NCI-H2081 (cell line): Measurements from ENCODE around the gene ZIC1.

Experiments
- DNase-seq, 2 experiments: peaks; one replicate each; lab custom pipeline; 2025; lab: John Stamatoyannopoulos, UW

ZIC1 gene

DNA sequence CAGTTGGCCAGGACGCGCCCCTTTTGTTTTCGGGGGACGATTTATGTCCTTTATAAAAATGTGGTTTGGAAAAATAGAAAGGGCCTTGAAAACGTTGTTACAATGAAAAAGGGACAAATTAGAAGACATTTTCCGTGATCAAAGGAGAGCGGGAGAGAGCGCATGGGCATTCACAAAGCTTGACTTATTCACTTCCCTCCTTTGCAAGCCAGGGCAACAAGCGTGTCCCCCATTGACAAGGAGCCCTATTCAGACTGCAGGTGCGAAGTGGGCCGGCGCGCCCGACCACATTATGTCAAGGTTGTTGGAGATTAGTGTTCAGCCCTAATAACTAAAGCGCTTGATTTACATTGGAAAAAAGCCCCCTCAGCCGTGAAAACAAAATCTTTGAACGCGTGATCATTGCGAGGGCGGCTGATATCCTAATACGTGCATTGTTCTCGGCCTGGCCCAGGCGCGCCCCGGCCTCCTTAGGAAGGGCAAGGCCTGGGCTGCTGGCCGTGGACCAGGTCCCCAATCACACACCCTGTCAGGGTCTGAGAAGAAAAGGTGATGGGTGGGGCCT, 28.7 kb upstream of the ZIC1 start:
- no peak for DNase-seq

DNA sequence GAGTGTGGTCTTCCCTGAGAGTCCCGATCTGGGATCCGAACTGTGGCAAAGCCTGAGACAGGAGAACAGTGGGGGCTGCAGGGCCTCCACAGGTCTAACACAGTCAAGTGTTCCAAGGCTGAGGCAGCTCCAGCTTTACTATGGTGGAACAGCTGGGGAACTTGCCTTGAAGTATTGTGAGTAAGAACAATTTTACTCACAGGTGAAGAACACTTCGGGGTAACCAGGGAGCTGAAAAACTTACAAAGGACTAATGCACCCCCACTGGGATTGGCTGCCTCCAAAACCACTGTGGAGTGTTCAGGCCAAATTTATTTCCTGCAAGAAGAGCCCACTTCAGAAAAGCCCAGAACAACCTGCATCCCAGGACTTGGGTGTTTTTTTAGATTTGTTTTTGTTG, 28.2 kb upstream of the ZIC1 start:
- no peak for DNase-seq

DNA sequence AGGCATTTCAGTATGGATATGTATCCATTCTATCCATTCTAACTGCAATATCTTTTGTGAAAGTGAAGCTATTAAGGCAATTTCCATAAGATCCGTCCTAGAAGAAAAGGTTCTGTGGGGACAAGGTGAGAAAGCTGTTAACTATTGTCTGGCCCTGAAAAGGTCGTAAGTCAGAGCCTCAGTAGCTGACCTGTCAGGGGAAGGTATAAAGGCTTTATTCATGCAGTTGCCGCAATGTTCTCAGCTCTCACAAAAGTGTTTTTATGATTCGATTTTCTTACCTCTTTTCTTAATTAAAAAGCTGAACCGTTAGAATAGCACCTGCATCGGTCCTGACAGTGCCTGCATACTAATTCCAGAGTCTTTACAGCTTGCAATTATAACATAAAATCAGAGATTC, 27.6 kb upstream of the ZIC1 start:
- DNase-seq: no peak

DNA sequence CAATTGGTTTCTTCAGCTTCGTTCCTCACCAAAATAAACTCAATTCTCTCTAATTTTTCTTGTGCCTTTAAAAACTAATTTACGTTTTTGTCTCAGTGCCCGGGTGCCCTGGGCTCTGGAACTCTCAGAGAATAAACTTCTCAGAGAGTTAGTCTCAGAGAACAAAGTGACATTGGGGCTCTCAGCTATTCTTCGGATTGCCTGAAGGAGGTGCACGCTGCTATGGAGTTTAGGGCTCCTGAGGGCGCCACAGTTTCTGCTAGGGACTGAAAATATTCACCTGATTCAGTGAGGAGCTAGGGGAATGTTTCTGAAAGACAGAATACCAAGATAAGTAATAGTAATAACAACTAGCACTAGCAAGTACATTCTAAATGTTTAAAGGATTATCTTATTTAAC, 25.5 kb upstream of the ZIC1 start:
- DNase-seq: no peak

DNA sequence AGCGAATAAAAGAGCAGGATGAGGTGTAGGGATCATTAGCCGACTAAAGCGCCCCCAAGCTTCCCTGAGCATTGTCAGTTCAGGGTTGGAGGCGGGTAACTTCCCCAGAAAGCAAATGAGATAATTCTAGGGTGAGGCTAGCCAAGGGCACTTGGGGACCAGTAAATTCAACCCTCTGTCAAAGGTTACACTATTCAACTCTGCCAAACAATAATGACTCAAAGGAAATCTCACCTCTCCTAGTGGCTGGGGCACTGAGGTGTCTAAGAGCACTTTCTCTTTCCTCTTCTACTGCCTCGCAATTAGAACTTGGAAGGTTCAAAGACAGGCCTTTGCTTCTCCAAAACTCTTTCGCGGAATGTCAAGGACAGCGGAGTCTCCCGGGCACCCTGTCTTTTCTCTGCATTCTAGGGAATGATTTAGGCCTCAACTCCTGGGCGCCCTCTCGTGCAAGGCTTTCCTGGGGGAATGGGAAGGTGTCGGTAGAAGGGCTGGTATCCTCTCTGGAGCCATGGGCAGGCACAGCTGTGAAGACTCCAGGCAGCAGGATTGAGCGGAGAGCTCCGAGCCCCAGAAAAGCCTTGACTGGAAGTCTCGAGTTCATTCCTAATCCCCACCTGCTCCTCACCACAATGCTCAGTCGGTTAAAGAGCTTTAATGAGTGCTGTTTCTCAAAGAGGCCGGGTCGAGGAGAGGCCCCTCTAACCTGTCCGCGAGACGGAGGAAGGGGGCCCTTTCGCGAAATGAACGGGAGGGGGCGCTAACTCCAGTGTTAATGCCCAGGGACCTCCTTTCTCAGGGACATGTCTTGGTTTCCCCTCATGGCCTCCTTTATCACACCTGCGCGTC, 24.7 kb upstream of the ZIC1 start:
- no peak for DNase-seq

DNA sequence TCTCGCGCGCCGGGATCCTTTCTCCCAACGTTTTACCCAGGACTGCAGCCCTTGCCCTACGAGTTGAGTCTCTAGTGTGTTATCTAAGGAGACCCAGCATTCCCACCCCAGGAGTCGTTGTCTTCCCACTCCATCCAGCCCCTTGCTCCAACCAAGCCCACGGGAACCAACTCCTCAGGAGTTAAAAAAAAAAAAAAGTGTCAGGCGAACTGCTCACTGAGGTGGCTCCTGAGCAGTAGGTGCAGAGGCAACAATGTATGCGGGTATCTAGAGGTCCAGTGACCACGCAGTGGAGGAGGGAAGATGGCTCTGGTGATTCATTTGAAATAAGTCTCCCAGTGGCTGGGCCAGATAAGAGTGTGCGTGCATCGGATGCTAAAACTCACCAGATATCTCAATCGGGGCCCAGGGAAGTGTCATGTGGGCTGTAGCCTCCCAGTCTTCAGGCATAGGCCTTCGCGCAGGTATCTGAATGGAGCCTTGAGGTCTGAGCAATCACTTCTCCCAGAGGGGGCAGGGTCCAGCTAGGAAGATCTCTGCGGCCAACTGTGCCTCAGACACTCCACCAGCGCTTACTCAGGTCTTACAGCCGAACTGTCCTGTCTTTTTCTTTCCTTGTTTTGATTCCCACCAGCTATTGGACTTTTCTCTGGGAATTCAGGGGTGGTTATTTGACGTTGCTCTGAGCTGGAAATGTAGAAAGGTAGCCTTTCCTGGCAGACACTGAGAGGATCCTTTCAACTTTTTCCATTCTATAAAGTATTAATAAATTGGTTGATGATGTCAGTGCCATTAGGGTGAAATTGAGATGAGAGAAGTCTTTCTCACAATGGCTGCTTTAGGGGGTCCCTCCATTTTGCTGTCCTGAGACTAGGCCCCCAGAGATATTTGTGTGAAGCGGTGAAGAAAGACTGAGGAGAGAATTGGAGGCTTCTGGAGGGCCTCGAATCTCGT, 23.8 kb upstream of the ZIC1 start:
- DNase-seq: no peak

DNA sequence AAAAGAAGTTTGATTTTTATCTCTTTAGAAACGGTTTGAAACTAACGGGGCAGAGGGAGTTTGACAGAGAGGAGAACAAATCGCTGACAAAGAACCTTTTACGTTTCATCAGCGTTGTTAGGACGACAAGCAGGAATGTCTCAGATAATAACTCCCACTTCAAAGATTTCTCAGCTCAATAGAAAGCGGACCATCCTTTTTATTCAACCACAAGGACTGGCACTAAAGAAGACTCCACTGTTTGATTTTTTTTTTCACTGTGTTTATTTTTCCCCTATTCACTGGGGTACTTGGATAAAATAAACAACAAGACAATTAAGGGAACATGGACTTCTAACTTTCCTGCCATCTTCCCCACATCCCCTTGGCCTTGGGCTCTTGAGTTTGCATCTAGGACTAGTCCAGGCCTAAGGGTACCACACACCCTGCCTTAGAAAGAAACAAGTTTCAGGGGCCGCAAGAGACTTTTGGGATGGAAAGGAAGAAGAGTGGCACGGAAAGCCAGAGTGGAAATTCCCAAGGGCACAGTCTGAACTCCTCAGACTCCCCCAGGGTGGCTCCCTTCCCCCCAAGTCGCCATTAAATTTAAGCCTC, 21.8 kb upstream of the ZIC1 start:
- DNase-seq: no peak

DNA sequence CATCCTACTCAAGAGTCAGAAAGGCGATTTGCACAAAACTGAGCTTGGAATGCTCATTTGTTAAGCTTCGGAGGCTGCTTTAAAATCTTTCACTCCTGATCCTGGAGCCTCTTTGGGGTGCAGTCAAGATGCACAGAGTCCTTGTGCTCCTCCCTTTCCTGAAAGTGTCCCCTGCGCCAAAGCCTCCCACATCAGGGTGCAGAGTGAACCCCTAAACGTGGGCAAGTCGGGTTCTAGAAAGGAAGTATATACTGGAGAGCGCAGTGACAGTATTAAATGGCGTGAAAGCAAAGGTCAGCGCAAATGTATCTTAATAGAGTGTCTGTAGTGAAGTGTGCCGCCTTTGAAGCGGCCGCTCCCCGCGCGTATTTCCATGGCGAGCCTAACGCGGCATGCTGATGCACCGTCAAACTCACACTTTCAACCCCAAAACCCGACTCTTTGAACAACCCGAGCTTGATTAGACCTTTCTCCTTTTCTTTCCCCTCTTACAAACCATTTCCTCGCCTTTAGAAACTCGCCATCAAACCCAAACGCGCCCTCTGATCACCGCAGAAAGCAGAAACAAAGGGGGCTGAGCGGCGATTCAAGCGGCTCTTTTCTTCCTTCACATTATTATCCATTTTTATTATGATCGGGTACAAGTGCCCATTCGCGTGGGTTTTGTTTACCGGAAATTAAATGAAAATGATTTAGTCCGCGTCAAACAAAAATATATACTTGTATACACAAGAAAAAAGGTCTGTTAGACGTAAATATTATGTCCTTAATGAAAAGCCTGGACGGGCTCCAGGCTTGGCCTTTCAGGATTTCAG, 21.1 kb upstream of the ZIC1 start:
- no peak for DNase-seq

DNA sequence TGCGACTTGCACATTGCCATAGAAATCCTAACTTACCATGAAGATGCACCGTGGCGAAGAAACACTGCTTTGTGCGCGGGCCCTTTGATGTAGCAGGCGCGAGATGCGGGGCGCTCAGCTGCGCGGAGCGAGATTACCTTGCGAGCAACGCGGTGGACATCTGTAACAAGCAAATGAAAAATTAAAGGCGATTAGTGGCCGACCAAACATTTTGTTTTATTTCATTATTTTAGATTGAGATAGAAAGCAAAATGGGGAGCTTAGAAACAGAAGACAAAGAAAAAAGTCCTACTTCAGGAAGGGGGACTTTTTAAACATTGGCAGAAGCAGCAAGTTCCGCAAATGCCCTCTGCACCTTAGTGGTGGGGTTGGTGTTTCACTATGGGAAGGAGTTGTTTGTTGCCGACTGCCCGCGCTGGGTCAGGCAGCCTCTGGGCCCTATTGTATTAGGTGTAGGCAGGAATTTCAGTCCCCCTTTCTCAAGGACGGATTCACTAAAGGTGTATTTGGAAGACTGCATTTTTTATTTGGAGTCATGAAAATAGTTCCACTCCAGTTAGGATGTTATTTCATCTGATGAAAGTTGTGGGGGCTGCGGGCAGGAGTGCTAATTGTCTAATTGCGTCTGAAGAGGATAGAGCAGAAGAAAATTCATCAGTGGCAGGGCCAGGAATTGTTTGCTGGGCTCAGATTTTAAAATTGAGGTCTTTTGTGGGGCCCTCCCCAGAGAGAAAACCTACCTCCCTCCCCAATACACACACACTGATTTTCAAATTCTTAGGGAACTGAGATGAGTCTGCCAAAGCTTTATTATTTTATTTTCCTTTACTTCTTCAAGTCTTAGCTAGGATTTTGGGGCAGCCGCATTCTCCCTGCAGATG, 20.2 kb upstream of the ZIC1 start:
- DNase-seq: no peak

DNA sequence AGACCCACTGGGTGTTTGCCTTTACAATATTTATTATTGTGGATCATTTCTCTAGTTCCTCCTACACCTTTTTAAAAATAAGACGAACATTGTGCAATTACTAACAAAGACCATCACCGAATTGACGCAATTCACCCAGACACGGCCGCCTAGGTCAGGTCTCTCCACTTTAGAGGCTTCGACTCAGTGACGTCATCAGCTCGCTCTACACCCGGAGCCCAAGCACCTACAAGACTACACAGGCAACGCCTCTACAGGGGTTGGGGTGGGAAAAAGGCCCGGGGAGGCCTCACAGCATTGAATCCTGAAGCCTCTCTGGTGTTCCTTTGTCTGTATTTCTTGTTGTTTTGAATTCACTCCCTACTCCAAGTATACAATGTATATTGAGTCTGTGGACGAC, 19.4 kb upstream of the ZIC1 start:
- no peak for DNase-seq

DNA sequence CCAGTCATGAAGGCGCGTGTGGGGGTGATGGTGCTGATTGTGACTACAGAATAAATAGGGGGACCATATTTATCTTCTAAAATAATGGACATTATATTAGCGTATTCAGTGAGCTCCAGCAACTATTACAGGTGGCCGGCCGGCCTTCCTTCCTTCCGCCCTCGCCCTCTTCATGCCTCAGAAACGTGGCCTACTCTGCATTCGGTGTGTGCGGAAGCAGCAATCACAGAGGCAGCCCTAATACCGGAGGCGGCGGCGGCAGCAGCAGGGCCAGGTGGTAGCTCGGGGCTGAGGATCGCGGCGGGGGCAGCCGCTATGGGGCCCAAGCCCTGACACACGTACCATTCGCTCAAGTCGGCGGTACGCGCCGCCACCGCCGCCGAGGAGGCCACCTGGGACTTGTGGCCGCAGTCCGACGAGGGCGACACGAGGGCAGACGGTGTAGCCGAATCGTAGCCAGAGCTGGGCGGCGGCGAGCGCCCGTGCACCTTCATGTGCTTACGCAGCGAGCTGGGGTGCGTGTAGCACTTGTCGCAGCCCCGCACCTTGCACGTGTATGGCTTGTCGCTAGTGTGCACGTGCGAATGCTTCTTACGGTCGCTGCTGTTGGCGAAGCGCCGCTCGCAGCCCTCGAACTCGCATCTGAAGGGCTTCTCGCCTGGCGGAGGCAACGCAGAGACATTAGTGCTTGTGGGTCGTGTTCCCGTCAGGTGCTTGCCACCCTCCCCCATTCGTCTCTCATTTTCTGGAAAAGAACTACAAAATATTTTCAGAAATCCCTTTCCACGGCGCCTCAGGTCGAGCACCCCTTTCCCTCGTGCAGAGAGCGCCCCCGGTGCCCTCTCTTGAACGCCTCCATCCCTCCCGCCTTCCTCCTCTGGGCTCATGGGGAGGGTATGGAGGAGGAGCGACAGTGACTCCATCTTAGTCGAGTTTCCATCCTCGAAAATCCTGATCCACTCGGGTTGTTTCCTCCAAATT, 18.3 kb upstream of the ZIC1 start:
- DNase-seq: no peak

DNA sequence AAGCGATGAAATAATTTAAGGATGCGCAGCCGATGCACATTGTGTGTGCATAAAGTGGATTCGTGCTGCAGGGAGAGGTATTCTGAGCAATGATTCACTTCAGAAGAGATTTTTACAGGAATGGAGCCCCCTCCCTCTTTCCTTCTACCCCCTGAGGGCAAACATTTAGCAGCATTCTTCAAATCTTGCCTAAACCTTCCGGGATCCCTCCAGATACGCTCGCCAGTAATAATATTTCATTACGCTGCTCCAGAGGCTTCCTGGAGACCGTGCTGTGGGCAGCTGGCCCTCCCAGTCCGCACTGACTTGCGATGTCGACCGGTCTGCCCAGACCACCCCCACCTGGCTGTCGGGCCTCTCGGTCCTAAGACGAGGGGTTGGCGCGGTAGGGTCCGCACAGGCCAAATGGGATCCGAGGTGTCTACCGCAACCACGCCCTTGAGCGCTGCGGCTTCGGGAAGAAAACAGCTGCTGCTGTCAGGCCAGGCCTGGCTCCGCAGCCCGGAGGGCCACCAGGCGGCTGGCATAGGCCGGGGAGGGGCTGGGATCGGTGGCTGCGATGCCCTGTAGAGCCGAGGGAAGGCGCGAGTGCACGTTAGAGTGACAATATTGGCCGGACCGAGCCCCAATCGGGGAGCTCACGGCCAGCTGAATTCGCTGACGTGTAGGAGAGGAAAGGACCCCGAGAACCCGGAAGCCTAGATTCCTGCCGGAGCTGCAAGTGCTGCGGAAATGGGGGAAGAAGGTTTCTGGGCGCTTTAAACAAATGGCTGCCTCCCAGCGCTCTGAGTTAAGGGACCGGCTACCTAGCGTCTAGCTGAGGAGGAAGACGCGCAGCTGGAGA, 17.2 kb upstream of the ZIC1 start:
- peak in 1 of 2 experiments; percentile 26 for DNase-seq

DNA sequence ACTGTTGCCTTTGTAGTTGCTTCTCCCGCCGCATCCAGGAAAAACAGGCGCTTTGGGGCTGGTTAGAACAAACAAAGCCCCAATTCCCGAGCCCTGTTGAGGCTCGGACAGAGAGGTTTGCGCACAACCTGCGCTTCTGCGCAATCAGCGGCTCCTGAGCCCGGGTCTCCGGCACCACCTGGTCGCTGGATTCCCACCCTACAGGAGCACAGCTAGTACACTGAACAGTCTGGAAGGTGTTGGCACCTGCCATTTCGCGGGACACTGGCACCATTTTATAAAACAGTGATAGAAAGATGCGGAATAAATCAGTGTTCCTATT, 16.6 kb upstream of the ZIC1 start:
- no peak for DNase-seq

DNA sequence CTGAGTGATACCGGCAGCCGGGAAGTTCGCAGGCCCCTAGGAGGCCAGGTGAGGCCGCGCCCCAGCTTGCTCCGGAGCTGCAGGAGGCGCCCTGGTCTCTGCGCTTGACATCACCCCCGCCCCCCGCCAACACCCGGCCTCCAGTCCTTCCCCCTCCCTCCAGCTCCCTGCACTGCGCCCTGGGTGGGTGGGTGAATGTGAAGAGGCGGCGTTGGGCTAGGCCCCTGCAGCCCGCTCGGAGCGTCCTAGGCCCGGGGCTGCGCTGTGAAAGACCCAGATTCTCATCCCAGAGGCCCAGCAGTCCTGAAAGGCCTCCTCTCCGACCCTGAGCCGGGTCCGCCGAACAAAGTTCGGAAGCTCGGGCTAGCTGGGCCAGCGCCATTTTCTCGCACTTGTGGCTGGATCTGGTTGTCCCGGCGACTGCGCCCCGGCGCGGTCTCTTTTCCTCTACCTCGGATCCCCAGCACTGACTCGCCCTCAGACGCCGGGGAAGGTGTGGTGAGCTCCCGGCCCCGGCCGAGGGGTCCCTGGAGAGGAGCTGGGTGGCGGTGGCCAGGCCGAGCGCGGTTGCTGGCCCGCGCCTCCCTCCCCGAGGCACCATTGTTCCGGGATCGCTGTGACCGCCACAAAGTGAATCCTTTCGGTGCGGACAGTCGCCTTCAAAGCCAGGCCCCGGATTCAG, 15.8 kb upstream of the ZIC1 start:
- DNase-seq: peak; percentile 55 to 66

DNA sequence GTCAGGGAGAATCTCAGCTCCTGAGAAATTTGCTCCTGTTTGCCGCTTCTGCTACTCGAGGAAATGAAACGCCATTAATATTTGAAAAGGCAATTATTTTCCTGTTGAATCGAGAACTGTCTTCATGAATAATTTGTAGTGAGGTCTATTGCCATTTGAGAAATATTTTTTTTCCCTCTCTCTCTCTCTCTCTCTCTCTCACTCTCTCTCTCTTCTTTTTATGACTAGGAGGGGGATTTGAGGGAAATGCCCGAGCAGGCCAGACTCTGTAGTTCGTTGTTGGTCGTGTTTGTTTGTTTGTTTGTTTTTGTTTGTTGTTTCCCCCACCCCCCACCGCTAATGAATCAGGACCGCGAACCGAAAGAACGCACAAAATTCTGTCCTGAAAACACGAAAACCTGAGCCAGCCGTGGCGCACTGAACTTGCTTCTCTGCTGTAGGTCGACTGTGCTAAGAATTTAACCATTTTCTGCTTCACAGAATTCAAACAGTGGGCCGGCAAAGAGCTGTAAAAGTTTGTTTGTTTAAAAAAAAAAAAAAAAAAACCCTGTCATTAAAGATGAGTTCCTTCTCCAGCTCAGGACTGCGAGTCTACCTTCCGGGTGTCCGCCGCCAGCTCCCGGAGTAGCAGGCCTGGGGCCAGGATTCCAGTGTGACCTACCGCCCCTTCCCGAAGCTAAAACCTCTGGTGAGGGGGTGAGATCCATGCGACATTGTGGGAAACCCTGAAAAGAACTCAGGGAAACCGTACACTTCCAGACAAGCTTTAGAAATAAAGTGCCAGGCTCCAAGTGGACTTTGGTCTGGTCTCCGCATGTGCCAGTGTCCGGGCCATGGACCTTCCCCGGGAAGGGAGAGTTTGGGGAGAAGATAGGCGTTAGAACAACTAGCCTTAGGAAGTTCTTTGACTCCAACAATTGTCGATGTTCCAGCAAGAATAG, 15.0 kb upstream of the ZIC1 start:
- no peak for DNase-seq

DNA sequence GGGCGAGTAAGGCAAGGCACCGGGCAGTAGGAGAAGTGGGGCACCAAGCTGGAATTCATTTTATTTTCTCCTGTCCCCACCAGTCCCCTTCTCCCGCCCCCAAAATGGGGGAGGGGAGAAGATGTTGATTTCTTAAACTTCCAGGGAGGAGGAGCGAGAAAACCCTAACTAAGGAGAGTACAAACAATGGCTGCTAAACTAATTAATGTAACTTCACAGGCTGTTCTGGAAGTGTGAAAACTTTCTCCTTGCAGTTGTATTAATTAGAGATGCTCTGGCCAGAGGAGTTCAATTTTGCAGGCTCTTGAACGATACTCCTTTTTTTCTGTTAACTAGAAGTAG, 14.3 kb upstream of the ZIC1 start:
- no peak for DNase-seq
